Measurements from ENCODE around the gene IRS2.

Gene IRS2

DNA sequence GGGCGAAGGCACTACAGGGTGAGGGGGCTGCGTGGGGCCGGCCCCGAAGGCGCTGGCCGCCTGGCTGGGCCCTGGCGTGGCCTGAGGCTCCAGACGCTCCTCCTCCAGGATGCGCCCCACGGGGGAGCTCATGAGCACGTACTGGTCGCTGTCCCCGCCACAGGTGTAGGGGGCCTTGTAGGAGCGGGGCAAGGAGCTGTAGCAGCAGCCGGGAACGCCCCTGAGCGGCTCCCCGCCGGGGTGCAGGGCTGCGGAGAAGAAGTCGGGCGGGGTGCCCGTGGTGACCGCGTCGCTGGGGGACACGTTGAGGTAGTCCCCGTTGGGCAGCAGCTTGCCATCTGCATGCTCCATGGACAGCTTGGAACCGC lies 3.0 kb downstream of the IRS2 start:
- TF ChIP-seq, protein P1, sequence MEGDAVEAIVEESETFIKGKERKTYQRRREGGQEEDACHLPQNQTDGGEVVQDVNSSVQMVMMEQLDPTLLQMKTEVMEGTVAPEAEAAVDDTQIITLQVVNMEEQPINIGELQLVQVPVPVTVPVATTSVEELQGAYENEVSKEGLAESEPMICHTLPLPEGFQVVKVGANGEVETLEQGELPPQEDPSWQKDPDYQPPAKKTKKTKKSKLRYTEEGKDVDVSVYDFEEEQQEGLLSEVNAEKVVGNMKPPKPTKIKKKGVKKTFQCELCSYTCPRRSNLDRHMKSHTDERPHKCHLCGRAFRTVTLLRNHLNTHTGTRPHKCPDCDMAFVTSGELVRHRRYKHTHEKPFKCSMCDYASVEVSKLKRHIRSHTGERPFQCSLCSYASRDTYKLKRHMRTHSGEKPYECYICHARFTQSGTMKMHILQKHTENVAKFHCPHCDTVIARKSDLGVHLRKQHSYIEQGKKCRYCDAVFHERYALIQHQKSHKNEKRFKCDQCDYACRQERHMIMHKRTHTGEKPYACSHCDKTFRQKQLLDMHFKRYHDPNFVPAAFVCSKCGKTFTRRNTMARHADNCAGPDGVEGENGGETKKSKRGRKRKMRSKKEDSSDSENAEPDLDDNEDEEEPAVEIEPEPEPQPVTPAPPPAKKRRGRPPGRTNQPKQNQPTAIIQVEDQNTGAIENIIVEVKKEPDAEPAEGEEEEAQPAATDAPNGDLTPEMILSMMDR (IDR thresholded peaks at IDR 0.05; ENCODE audit: borderline replicate concordance, insufficient read depth, low read depth, low read length) = no peak
- no peak overlapping the region for H3K4me3 ChIP-seq (ENCODE audit: low read depth, low read length)

DNA sequence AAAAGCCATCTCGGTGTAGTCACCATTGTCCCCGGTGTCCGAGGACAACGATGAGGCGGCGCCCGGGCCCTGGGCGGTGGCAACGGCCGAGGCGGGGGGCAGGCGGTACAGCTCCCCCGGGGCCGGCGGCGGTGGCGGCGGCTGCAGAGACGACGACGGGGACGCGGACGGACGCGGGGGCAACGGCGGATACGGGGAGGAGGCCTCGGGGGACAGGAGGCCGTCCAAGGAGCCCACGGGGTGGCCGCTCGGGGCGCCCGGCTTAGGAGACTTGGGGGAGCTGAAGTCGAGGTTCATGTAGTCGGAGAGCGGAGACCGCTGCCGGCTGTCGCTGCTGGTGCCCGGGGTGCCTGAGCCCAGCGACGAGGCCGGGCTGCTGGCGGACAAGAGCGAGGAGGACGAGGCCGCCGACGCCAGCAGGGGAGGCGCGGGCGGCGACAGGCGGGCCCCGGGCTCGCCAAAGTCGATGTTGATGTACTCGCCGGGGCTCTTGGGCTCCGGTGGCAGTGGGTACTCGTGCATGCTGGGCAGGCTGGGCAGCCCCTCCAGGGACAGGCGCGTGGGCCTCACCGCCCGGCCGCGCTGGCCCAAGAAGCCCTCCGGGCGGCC lies 3.5 kb downstream of the IRS2 start:
- H3K4me3 ChIP-seq (ENCODE audit: low read depth, low read length) = no peak overlapping the region
- TF ChIP-seq, protein P1 (IDR thresholded peaks at IDR 0.05; ENCODE audit: borderline replicate concordance, insufficient read depth, low read depth, low read length) = no peak

DNA sequence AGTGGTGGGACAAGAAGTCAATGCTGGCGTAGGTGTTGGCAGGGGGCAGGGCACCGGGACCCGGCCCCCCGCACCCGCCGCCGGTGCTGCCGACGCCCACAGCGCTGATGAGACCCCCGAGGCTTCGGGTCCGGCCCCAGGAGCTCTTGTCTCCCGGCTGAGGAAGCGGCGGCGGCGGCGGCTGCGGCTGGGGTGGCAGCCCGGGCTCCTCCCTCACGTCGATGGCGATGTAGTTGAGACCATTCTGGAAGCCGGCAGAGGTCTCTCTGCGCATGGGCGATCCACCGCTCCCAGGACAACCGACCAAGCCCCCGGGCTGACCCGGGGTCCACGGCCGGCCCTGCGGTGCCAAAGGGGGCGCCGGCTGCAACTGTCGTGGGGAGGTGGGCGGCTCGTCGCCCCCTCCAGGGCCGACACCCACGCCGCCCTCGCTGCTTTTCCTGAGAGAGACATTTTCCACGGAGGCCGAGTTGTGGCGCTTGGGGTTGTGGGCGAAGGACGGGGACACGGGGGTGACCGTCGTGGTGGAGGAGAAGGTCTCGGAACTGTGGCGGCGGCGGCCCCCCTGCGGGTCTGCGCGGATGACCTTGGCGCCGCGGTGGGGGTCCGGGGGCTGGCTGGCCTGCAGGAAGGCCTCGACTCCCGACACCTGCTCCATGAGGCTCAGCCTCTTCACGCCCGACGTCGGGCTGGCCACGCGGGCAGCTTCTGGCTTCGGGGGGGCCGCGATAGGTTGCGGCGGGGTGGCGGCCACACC lies 4.1 kb downstream of the IRS2 start:
- no peak overlapping the region for H3K4me3 ChIP-seq (ENCODE audit: low read depth, low read length)
- TF ChIP-seq, protein P1 (IDR thresholded peaks at IDR 0.05; ENCODE audit: borderline replicate concordance, insufficient read depth, low read depth, low read length) = no peak

DNA sequence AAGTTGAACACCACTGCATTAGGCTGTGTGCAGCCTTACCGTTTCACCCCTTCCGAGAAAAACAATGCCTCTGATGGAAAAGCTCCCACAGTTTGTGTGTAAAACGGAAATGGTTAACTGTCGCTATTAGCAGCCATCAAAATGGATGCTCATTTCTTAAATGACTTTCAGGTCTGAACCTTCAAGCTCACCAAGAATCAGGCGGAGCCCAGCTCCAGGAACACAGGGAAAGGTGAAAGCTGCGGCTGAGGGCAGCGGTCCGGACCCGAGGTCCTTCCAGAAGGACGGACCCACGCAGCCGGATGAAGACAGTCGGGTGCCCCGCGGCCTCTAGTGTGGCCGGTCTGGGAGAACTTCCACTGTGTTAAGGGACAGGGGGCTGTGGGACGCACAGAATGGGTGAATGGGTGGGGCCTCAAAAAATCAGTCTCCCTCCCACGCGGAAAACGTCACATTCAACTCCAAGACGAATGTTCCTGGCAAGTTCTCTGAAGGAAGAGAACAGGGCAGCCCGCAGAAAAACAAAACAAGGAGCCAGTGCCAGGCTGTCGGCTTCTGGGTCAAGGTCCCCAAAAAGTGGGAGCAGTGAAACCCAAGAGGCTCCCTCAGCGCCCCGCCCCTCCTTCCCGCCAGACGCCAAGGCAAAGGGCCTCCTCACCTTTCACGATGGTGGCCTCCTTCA lies 4.9 kb downstream of the IRS2 start:
- no peak overlapping the region for H3K4me3 ChIP-seq (ENCODE audit: low read depth, low read length)
- TF ChIP-seq, protein P1 (IDR thresholded peaks at IDR 0.05; ENCODE audit: borderline replicate concordance, insufficient read depth, low read depth, low read length) = no peak

DNA sequence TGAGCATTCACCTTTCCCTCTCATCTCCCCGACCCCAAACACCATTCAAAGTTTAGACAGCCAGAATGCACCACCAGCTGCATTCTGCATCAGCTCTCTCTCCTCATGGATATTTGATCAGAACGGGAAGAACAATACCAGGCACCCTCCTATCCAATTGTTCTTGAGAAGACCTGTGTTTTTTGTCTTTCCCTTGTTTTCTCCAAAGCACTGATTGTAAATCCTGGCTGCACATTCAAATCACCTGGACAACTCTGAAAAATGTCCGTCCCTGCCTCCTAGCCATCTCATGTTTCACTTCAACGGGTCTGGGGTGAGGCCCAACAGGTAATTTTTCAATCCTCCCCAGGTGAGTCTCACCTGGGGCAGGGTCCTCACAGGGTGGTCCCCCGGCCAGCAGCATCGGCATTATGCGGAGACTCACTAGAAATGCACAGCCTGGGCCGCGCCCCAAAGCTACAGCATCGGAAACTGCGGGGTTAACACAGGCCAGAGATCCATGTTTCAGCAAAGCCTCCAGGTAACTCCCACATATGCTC lies 5.5 kb downstream of the IRS2 start:
- H3K4me3 ChIP-seq (ENCODE audit: low read depth, low read length) = no peak overlapping the region
- TF ChIP-seq, protein P1 (IDR thresholded peaks at IDR 0.05; ENCODE audit: borderline replicate concordance, insufficient read depth, low read depth, low read length) = no peak

DNA sequence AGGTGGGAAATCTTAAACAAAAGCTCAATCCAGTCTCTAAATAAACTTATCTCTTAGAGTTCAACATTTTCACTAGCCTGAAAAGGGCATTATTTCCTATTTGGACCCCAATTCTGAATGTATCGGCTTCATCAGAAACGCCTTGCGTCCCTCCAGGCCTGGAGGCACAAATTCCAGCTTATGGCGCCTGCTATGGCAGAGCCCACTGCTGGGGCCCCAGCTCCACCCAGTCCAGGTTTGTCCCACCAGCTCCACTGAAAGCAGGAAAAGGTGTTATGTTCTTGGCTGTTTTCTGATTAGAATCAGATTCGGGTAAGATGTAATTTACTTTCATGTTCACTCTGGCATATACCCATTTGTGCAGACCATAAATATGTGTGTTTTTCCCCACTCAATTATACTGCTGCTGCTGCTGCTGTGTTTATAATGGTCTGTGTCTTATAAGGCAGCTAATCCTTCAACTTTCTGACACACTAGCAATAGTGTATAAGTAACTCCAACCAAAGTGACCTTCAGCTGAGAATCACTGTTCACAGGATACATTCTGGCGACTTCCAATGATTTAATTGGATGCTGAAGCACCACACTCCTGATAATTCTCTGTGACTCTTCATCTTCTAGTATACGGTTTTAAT lies 6.4 kb downstream of the IRS2 start:
- TF ChIP-seq, protein P1 (IDR thresholded peaks at IDR 0.05; ENCODE audit: borderline replicate concordance, insufficient read depth, low read depth, low read length) = no peak
- no peak overlapping the region for H3K4me3 ChIP-seq (ENCODE audit: low read depth, low read length)
